OCI-LY1 (cell line): ENCODE measurements around the gene RHOBTB3.

ENCODE experiments used
- H2AFZ ChIP-seq: fragments of 200-600 bp; sonication (generic), shearing (Covaris generic); 2 replicates; pipeline ENCODE4 v1.6.0; 2014; ENCODE audit warnings: antibody characterized with exemption, mild to moderate bottlenecking, low read length
- H3F3A ChIP-seq: fragments of 200-600 bp; sonication (generic), shearing (Covaris generic); 2 replicates; pipeline ENCODE4 v1.6.0; 2014; ENCODE audit warnings: mild to moderate bottlenecking, antibody characterized with exemption, low read length, moderate library complexity; ENCODE audit not compliant: insufficient read depth
- H3K27ac ChIP-seq: fragments of 200-600 bp; sonication (generic); 2 replicates; pipeline ENCODE4 v1.5.1; 2014; ENCODE audit warnings: low read length, mixed run types, mild to moderate bottlenecking, low read depth; ENCODE audit not compliant: poor library complexity, severe bottlenecking
- H3K27me3 ChIP-seq: fragments of 200-600 bp; sonication (generic); 2 replicates; pipeline ENCODE4 v1.6.0; 2014; ENCODE audit warnings: antibody characterized with exemption, mild to moderate bottlenecking, low read length, moderate library complexity; ENCODE audit not compliant: insufficient read depth
- H3K36me3 ChIP-seq: fragments of 200-600 bp; sonication (generic); 2 replicates; pipeline ENCODE4 v1.6.1; 2014; ENCODE audit warnings: mild to moderate bottlenecking, antibody characterized with exemption, low read length, moderate library complexity, mixed read lengths; ENCODE audit not compliant: insufficient read depth
- H3K4me1 ChIP-seq: fragments of 200-600 bp; sonication (generic); 2 replicates; pipeline ENCODE4 v1.5.1; 2014; ENCODE audit warnings: mild to moderate bottlenecking, low read length, moderate library complexity; ENCODE audit not compliant: insufficient read depth, severe bottlenecking
- H3K4me2 ChIP-seq: fragments of 200-600 bp; sonication (generic), shearing (Covaris generic); 2 replicates; pipeline ENCODE4 v1.6.1; 2014; ENCODE audit warnings: low read length
- H3K4me3 ChIP-seq: fragments of 200-600 bp; sonication (generic); 2 replicates; pipeline ENCODE4 v1.5.1; 2014; ENCODE audit warnings: low read length, low read depth, mild to moderate bottlenecking, mixed read lengths; ENCODE audit not compliant: poor library complexity, severe bottlenecking
- H3K79me2 ChIP-seq: fragments of 200-600 bp; shearing (Covaris generic); 2 replicates; pipeline ENCODE4 v1.6.1; 2016; ENCODE audit warnings: mixed run types, low read length, mixed read lengths; ENCODE audit not compliant: insufficient read depth
- H3K9ac ChIP-seq: fragments of 200-600 bp; sonication (generic), shearing (Covaris generic); 2 replicates; pipeline ENCODE4 v1.6.1; 2014; ENCODE audit warnings: mild to moderate bottlenecking, low read length, mixed read lengths
- H3K9me2 ChIP-seq: fragments of 200-600 bp; sonication (generic), shearing (Covaris generic); 2 replicates; pipeline ENCODE4 v1.6.1; 2014; ENCODE audit warnings: low read depth, mild to moderate bottlenecking, low read length, mixed read lengths
- H3K9me3 ChIP-seq: fragments of 200-600 bp; shearing (Covaris generic); 2 replicates; pipeline ENCODE4 v1.6.1; 2014; ENCODE audit warnings: low read length, mixed read lengths
- H4K20me1 ChIP-seq: fragments of 200-600 bp; sonication (generic), shearing (Covaris generic); 2 replicates; pipeline ENCODE4 v1.6.0; 2016; ENCODE audit warnings: mild to moderate bottlenecking, low read length; ENCODE audit not compliant: insufficient read depth
- CTCF ChIP-seq: fragments of 200-600 bp; sonication (generic), shearing (Covaris generic); IDR thresholded peaks from 2 replicates; pipeline ENCODE4 v1.5.1; 2017; ENCODE audit warnings: mild to moderate bottlenecking, antibody characterized with exemption, low read length, moderate library complexity, mixed read lengths
- EZH2 ChIP-seq: fragments of 200-600 bp; sonication (generic), shearing (Covaris generic); IDR thresholded peaks from 2 replicates; pipeline ENCODE4 v1.8.0; 2017; ENCODE audit warnings: borderline replicate concordance, mixed run types, mild to moderate bottlenecking, antibody characterized with exemption, low read length, moderate library complexity, mixed read lengths

Gene RHOBTB3

GRCh38 chr5:95734906-95735305 lies 3.8 kb downstream of the RHOBTB3 start:
- no peak overlapping the region for H3K4me3 ChIP-seq
- no peaks in the 10 kb centered on the region for H3K9me3 ChIP-seq
- no peak overlapping the region for H2AFZ ChIP-seq
- H3F3A ChIP-seq: no peaks in the 10 kb centered on the region
- H3K27ac ChIP-seq: no peak overlapping the region
- no peak for TF ChIP-seq EZH2
- no peak for TF ChIP-seq CTCF
- peaks cover 6% of the 10 kb centered on the region for H3K4me1 ChIP-seq
- no peak overlapping the region for H3K9ac ChIP-seq
- H3K4me2 ChIP-seq: no peak overlapping the region
- H3K27me3 ChIP-seq: no peaks in the 10 kb centered on the region; the same call in 1 of the 2 replicates
- no peaks in the 10 kb centered on the region for H3K36me3 ChIP-seq
- no peaks in the 10 kb centered on the region for H4K20me1 ChIP-seq
- no peaks in the 10 kb centered on the region for H3K9me2 ChIP-seq
- H3K79me2 ChIP-seq: no peaks in the 10 kb centered on the region

- Histone ChIP-seq H3K36me3 (no peaks in the 10 kb centered on the region), H3K9ac (no peak overlapping the region)
Measured at GRCh38 chr5:95735406-95735805, 4.3 kb downstream of the RHOBTB3 start.

GRCh38 chr5:95738072-95738471 lies 6.9 kb downstream of the RHOBTB3 start:
- no peaks in the 10 kb centered on the region for H4K20me1 ChIP-seq
- H3K79me2 ChIP-seq: no peaks in the 10 kb centered on the region
- H3K9ac ChIP-seq: no peak overlapping the region
- H3K9me3 ChIP-seq: no peaks in the 10 kb centered on the region
- no peaks in the 10 kb centered on the region; the same call in 1 of the 2 replicates for H3K27me3 ChIP-seq
- H3K9me2 ChIP-seq: no peaks in the 10 kb centered on the region
- no peak overlapping the region for H2AFZ ChIP-seq
- H3K27ac ChIP-seq: no peak overlapping the region
- TF ChIP-seq CTCF: no peak
- no peak for TF ChIP-seq EZH2
- no peak overlapping the region for H3K4me2 ChIP-seq
- H3K36me3 ChIP-seq: no peaks in the 10 kb centered on the region
- no peaks in the 10 kb centered on the region for H3F3A ChIP-seq
- H3K4me3 ChIP-seq: no peak overlapping the region
- H3K4me1 ChIP-seq: no peaks in the 10 kb centered on the region

More at GRCh38 chr5:95735406-95735805, 4.3 kb downstream of the RHOBTB3 start:
- no peak overlapping the region for H3K27ac ChIP-seq
- H3K4me1 ChIP-seq: peaks cover 6% of the 10 kb centered on the region
- H3K9me2 ChIP-seq: no peaks in the 10 kb centered on the region
- H3K79me2 ChIP-seq: no peaks in the 10 kb centered on the region
- H3K9me3 ChIP-seq: no peaks in the 10 kb centered on the region
- no peak overlapping the region for H2AFZ ChIP-seq
- no peaks in the 10 kb centered on the region for H3F3A ChIP-seq
- H3K4me2 ChIP-seq: no peak overlapping the region
- TF ChIP-seq CTCF (no peak), EZH2 (no peak)
- no peaks in the 10 kb centered on the region for H4K20me1 ChIP-seq
- H3K4me3 ChIP-seq: no peak overlapping the region
- no peaks in the 10 kb centered on the region; the same call in 1 of the 2 replicates for H3K27me3 ChIP-seq
